Fibroblast of mammary gland (primary cell): ENCODE data around the gene KCND3.

Experiments
- DNase-seq: peaks from one replicate; pipeline ENCODE4 v3.0.0-alpha.2; 2010; ENCODE audit warnings: low read depth
- H3K4me3 ChIP-seq: 2 replicates; pipeline ENCODE4 v1.5.1; 2011; ENCODE audit warnings: low read depth, mild to moderate bottlenecking, low read length, moderate library complexity; ENCODE audit not compliant: control insufficient read depth
- CTCF ChIP-seq: conservative IDR thresholded peaks from 2 replicates; pipeline ENCODE4 v1.5.1; 2011; ENCODE audit warnings: low read depth, low read length, inconsistent platforms; ENCODE audit not compliant: control insufficient read depth, insufficient read depth

The KCND3 gene

GRCh38 chr1:111737216-111738132 is 252.0 kb downstream of the KCND3 start:
- DNase-seq: no peak
- TF ChIP-seq CTCF: no peak
- H3K4me3 ChIP-seq: peak overlapping the region; percentile 61

GRCh38 chr1:111736548-111737215 is 252.8 kb downstream of the KCND3 start:
- TF ChIP-seq CTCF: no peak
- H3K4me3 ChIP-seq: no peak overlapping the region
- DNase-seq: peak; percentile 52

GRCh38 chr1:111735858-111736544 is 253.5 kb downstream of the KCND3 start:
- DNase-seq: no peak
- H3K4me3 ChIP-seq: no peak overlapping the region
- no peak for TF ChIP-seq CTCF

- DNase-seq: peak; percentile 52
- no peak for TF ChIP-seq CTCF
- H3K4me3 ChIP-seq: no peak overlapping the region
Measured at GRCh38 chr1:111735321-111735720, 254.1 kb downstream of the KCND3 start.

GRCh38 chr1:111734856-111735255 is 254.6 kb downstream of the KCND3 start:
- DNase-seq: no peak
- TF ChIP-seq CTCF: no peak
- no peak overlapping the region for H3K4me3 ChIP-seq

- TF ChIP-seq CTCF: no peak
- DNase-seq: no peak
Measured at GRCh38 chr1:111734426-111734825, 255.0 kb downstream of the KCND3 start.

More at GRCh38 chr1:111734426-111734825, 255.0 kb downstream of the KCND3 start:
- no peak overlapping the region for H3K4me3 ChIP-seq
